Measurements from ENCODE around the gene ADIG.
A peak's percentile ranks its signal among the peaks of the same experiment; 100 is the strongest.

Gene ADIG

GRCh38 chr20:38600057-38600456 lies 19.1 kb downstream of the ADIG start:
- in situ Hi-C loops (cut with HindIII; ENCODE audit: low sequenced_read_pairs) = no loop called here
- DNase-seq (ENCODE audit: low read depth) = no peak
- no peak overlapping the region for H3K4me3 ChIP-seq (ENCODE audit: low read depth, low read length)
- no peak for TF ChIP-seq CTCF (IDR thresholded peaks at IDR 0.05; ENCODE audit: low read depth, low read length, missing control alignments)

GRCh38 chr20:38601216-38602184 lies 20.5 kb downstream of the ADIG start, which contains the start of gene ARHGAP40:
ARHGAP40 (plus strand) TSS chr20:38601809.
- no peak for DNase-seq (ENCODE audit: low read depth)

GRCh38 chr20:38602185-38602581 lies 21.2 kb downstream of the ADIG start:
- DNase-seq (ENCODE audit: low read depth) = no peak
- no peak overlapping the region for H3K4me3 ChIP-seq (ENCODE audit: low read depth, low read length)
- TF ChIP-seq CTCF (IDR thresholded peaks at IDR 0.05; ENCODE audit: low read depth, low read length, missing control alignments) = no peak
- in situ Hi-C loops (cut with HindIII; ENCODE audit: low sequenced_read_pairs) = no loop called here

More at GRCh38 chr20:38601216-38602184, 20.5 kb downstream of the ADIG start, which contains the start of gene ARHGAP40:
- peak within 1 kb of the TSS; percentile 11 for H3K4me3 ChIP-seq (ENCODE audit: low read depth, low read length)
- in situ Hi-C loops (cut with HindIII; ENCODE audit: low sequenced_read_pairs) = no loop called here
- no peak for TF ChIP-seq CTCF (IDR thresholded peaks at IDR 0.05; ENCODE audit: low read depth, low read length, missing control alignments)

- no peak for TF ChIP-seq CTCF (IDR thresholded peaks at IDR 0.05; ENCODE audit: low read depth, low read length, missing control alignments)
- H3K4me3 ChIP-seq (ENCODE audit: low read depth, low read length) = no peak overlapping the region
- DNase-seq (ENCODE audit: low read depth) = no peak
- in situ Hi-C loops (cut with HindIII; ENCODE audit: low sequenced_read_pairs) = no loop called here
Observed at GRCh38 chr20:38603286-38603685, 22.3 kb downstream of the ADIG start.

- no peak for DNase-seq (ENCODE audit: low read depth)
- H3K4me3 ChIP-seq (ENCODE audit: low read depth, low read length) = no peak overlapping the region
- in situ Hi-C loops (cut with HindIII; ENCODE audit: low sequenced_read_pairs) = no loop called here
- no peak for TF ChIP-seq CTCF (IDR thresholded peaks at IDR 0.05; ENCODE audit: low read depth, low read length, missing control alignments)
Observed at GRCh38 chr20:38604873-38605303, 23.9 kb downstream of the ADIG start.

GRCh38 chr20:38607351-38607750 lies 26.4 kb downstream of the ADIG start:
- DNase-seq (ENCODE audit: low read depth) = no peak
- in situ Hi-C loops (cut with HindIII; ENCODE audit: low sequenced_read_pairs) = no loop called here
- no peak for TF ChIP-seq CTCF (IDR thresholded peaks at IDR 0.05; ENCODE audit: low read depth, low read length, missing control alignments)
- no peak overlapping the region for H3K4me3 ChIP-seq (ENCODE audit: low read depth, low read length)
